Panc1 (cell line): ENCODE data around the gene GPHN.

Source experiments
- POLR2AphosphoS5 ChIP-seq: IDR thresholded peaks from 2 replicates; pipeline ENCODE4 v1.6.1; 2012; ENCODE audit warnings: mild to moderate bottlenecking, low read depth, low read length, moderate library complexity
- SIN3A ChIP-seq: IDR thresholded peaks from 2 replicates; pipeline ENCODE4 v1.6.1; 2012; ENCODE audit warnings: low read depth, mild to moderate bottlenecking, low read length, moderate library complexity, borderline replicate concordance; ENCODE audit not compliant: insufficient read depth
- TCF7L2 ChIP-seq: IDR thresholded peaks from 2 replicates; pipeline ENCODE4 v1.6.1; 2011; ENCODE audit warnings: mild to moderate bottlenecking, low read depth, low read length, inconsistent platforms
- TF ChIP-seq, protein P1 (sequence below), 2 experiments: IDR thresholded peaks; 2 replicates each; pipeline ENCODE4 v1.6.1; 2011 to 2012; ENCODE audit warnings: low read depth in 2 of 2, control low read depth in 1 of 2, low read length in 1 of 2, mild to moderate bottlenecking in 1 of 2, moderate library complexity in 1 of 2; ENCODE audit not compliant: insufficient read depth in 1 of 2
- TF ChIP-seq, protein P2 (sequence below): fragments of 450-650 bp; IDR thresholded peaks from 2 replicates; pipeline ENCODE4 v1.5.1; 2017; ENCODE audit warnings: mild to moderate bottlenecking

DNA sequence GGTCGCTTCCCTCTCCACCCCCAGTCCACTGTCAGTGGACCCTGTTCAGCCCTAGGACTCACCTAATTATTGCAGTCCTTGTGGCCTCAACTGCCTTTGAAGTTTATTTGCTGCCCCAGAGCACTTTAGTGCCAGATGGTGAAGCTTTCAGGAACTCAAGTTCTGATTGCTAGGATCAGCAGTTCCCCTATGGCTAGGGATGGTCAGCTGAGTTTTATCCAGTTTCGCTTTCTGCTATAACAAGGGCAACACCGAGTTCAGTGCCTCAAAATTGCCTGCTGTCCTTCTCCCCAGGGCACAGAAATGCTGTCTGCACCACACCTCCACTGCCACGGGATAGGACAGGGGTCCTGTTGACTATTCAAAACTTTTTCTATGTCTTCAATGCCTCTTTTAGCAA, 295.0 kb downstream of the GPHN start:
- TF ChIP-seq, protein P1, sequence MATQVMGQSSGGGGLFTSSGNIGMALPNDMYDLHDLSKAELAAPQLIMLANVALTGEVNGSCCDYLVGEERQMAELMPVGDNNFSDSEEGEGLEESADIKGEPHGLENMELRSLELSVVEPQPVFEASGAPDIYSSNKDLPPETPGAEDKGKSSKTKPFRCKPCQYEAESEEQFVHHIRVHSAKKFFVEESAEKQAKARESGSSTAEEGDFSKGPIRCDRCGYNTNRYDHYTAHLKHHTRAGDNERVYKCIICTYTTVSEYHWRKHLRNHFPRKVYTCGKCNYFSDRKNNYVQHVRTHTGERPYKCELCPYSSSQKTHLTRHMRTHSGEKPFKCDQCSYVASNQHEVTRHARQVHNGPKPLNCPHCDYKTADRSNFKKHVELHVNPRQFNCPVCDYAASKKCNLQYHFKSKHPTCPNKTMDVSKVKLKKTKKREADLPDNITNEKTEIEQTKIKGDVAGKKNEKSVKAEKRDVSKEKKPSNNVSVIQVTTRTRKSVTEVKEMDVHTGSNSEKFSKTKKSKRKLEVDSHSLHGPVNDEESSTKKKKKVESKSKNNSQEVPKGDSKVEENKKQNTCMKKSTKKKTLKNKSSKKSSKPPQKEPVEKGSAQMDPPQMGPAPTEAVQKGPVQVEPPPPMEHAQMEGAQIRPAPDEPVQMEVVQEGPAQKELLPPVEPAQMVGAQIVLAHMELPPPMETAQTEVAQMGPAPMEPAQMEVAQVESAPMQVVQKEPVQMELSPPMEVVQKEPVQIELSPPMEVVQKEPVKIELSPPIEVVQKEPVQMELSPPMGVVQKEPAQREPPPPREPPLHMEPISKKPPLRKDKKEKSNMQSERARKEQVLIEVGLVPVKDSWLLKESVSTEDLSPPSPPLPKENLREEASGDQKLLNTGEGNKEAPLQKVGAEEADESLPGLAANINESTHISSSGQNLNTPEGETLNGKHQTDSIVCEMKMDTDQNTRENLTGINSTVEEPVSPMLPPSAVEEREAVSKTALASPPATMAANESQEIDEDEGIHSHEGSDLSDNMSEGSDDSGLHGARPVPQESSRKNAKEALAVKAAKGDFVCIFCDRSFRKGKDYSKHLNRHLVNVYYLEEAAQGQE (IDR thresholded peaks at IDR 0.05; ENCODE audit: insufficient read depth in 1 of 2, low read depth in 2 of 2, low read length in 1 of 2): no peak
- TF ChIP-seq, protein P2, sequence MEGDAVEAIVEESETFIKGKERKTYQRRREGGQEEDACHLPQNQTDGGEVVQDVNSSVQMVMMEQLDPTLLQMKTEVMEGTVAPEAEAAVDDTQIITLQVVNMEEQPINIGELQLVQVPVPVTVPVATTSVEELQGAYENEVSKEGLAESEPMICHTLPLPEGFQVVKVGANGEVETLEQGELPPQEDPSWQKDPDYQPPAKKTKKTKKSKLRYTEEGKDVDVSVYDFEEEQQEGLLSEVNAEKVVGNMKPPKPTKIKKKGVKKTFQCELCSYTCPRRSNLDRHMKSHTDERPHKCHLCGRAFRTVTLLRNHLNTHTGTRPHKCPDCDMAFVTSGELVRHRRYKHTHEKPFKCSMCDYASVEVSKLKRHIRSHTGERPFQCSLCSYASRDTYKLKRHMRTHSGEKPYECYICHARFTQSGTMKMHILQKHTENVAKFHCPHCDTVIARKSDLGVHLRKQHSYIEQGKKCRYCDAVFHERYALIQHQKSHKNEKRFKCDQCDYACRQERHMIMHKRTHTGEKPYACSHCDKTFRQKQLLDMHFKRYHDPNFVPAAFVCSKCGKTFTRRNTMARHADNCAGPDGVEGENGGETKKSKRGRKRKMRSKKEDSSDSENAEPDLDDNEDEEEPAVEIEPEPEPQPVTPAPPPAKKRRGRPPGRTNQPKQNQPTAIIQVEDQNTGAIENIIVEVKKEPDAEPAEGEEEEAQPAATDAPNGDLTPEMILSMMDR: no peak
- TF ChIP-seq POLR2AphosphoS5 (no peak), SIN3A (no peak), TCF7L2 (no peak)
